Tibial nerve (tissue), 4 donors: ENCODE data around the gene SUGCT.

Source experiments
- CTCF ChIP-seq, 5 experiments: fragments of 200-600 bp in 3 of 5; fragments of 450-650 bp in 2 of 5; sonication (generic) in 3 of 5; IDR thresholded peaks; one replicate each; pipeline ENCODE4 v1.5.1; 2016 to 2019; ENCODE audit warnings: antibody characterized with exemption in 5 of 5, mild to moderate bottlenecking in 3 of 5, moderate library complexity in 2 of 5
- EP300 ChIP-seq, 2 donors: sonication (generic); formaldehyde crosslinking; IDR thresholded peaks; one replicate each; pipeline ENCODE4 v1.6.1; 2017; ENCODE audit warnings: antibody characterized with exemption in 2 of 2, mild to moderate bottlenecking in 1 of 2

- no peak for TF ChIP-seq CTCF (IDR thresholded peaks at IDR 0.05)
- no peak for TF ChIP-seq EP300 (IDR thresholded peaks at IDR 0.05)
Measured at GRCh38 chr7:40848541-40849221, 713.9 kb downstream of the SUGCT start.
